H1 (cell line): Measurements from ENCODE around the gene CABCOCO1. TPM values are rescaled to one million over a fixed set of nuclear protein-coding genes. Genes with fewer than 3 reads are reported as not detected.

ENCODE experiments used
- CTCF ChIA-PET: fragments of 300-600 bp; sonication (Branson Sonifier 250); formaldehyde crosslinking; loops from one replicate; lab custom pipeline; 2021; ENCODE audit not compliant: partially characterized antibody; lab: Charles Lee
- POLR2A ChIA-PET: fragments of 300-600 bp; sonication (Branson Sonifier 250); formaldehyde crosslinking; loops from one replicate; lab custom pipeline; 2021; ENCODE audit warnings: inconsistent platforms; ENCODE audit not compliant: partially characterized antibody; lab: Charles Lee
- DNase-seq, 2 experiments: peaks; one replicate each; pipeline versions ENCODE4 v3.0.0 to v3.0.0-alpha.2; 2010 to 2022; ENCODE audit warnings: low spot score in 2 of 2, low read depth in 1 of 2, mixed read lengths in 1 of 2
- FAIRE-seq: peaks from 2 replicates; lab custom pipeline; 2011; peaks lifted over from hg19 to GRCh38; lab: Jason Lieb, UNC
- H2AFZ ChIP-seq: 2 replicates; pipeline ENCODE4 v1.8.1; 2012; ENCODE audit warnings: low read length, inconsistent platforms
- H2AK5ac ChIP-seq: 2 replicates; pipeline ENCODE4 v1.6.1; 2013; ENCODE audit warnings: low read depth, low read length
- H2BK120ac ChIP-seq: replicated peaks from 2 replicates; pipeline ENCODE3; 2013; ENCODE audit warnings: low read depth, low read length, inconsistent platforms
- H2BK12ac ChIP-seq: 2 replicates; pipeline ENCODE4 v1.6.1; 2013; ENCODE audit warnings: low read depth, low read length
- H2BK15ac ChIP-seq: 2 replicates; pipeline ENCODE4 v1.6.1; 2013; ENCODE audit warnings: low read length
- H2BK20ac ChIP-seq: 2 replicates; pipeline ENCODE4 v1.6.1; 2013; ENCODE audit warnings: low read length
- H2BK5ac ChIP-seq: 2 replicates; pipeline ENCODE4 v1.6.1; 2013; ENCODE audit warnings: low read depth, low read length
- H3K14ac ChIP-seq: 2 replicates; pipeline ENCODE4 v1.6.1; 2013; ENCODE audit warnings: inconsistent platforms; ENCODE audit not compliant: insufficient read length
- H3K18ac ChIP-seq: 2 replicates; pipeline ENCODE4 v1.6.1; 2013; ENCODE audit warnings: low read length; ENCODE audit errors: extremely low read depth
- H3K23ac ChIP-seq: 2 replicates; pipeline ENCODE4 v1.6.1; 2013; ENCODE audit warnings: inconsistent platforms; ENCODE audit not compliant: insufficient read length
- H3K23me2 ChIP-seq: 2 replicates; pipeline ENCODE4 v1.6.1; 2013; ENCODE audit warnings: low read depth, low read length
- H3K27ac ChIP-seq: 2 replicates; pipeline ENCODE4 v1.6.1; 2011; ENCODE audit warnings: low read depth, low read length, inconsistent platforms
- H3K27me3 ChIP-seq, 4 experiments: replicated peaks in 1 of 4; 1 replicate in 1 of 4; 2 replicates in 3 of 4; pipeline versions ENCODE4 v1.6.1 to v1.8.1; 2011 to 2013; ENCODE audit warnings: low read length in 3 of 4, mild to moderate bottlenecking in 3 of 4, inconsistent platforms in 2 of 4, mixed read lengths in 2 of 4, moderate library complexity in 1 of 4; ENCODE audit not compliant: control insufficient read depth in 3 of 4, insufficient read depth in 3 of 4; ENCODE audit errors: extremely low read depth in 1 of 4
- H3K36me3 ChIP-seq, 4 experiments: 2 replicates each; pipeline versions ENCODE4 v1.6.1 to v1.8.1; 2011 to 2013; ENCODE audit warnings: mild to moderate bottlenecking in 4 of 4, low read length in 3 of 4, moderate library complexity in 2 of 4, control low read depth in 1 of 4, inconsistent platforms in 1 of 4; ENCODE audit not compliant: insufficient read depth in 4 of 4, control insufficient read depth in 2 of 4
- H3K4ac ChIP-seq: replicated peaks from 2 replicates; pipeline ENCODE3; 2013; ENCODE audit warnings: low read length, low read depth, mixed read lengths, inconsistent platforms; ENCODE audit not compliant: insufficient read length
- H3K4me1 ChIP-seq, 4 experiments: replicated peaks in 1 of 4; 1 replicate in 1 of 4; 2 replicates in 3 of 4; pipeline versions ENCODE4 v1.6.1 to v1.8.1; 2011 to 2013; ENCODE audit warnings: low read length in 3 of 4, inconsistent platforms in 2 of 4, mixed read lengths in 1 of 4; ENCODE audit not compliant: insufficient read depth in 4 of 4, control insufficient read depth in 3 of 4
- H3K4me2 ChIP-seq, 2 experiments: 2 replicates each; pipeline versions ENCODE4 v1.6.1 to v1.8.1; 2011 to 2013; ENCODE audit warnings: low read depth in 2 of 2, low read length in 2 of 2, control low read depth in 1 of 2, inconsistent platforms in 1 of 2, mild to moderate bottlenecking in 1 of 2; ENCODE audit not compliant: insufficient read depth in 1 of 2
- H3K4me3 ChIP-seq, 4 experiments: fragments of 200-600, 300-600 bp in 1 of 4; sonication (generic), shearing (Covaris generic), sonication (Bioruptor Twin) in 1 of 4; 2 replicates each; pipeline versions ENCODE4 v1.5.1 to v1.8.1; 2011 to 2016; ENCODE audit warnings: low read length in 4 of 4, low read depth in 3 of 4, control low read depth in 2 of 4, inconsistent platforms in 2 of 4, mild to moderate bottlenecking in 2 of 4, mixed read lengths in 1 of 4, moderate library complexity in 1 of 4; ENCODE audit not compliant: insufficient read depth in 2 of 4; ENCODE audit errors: extremely low read depth in 1 of 4
- H3K56ac ChIP-seq: replicated peaks from 2 replicates; pipeline ENCODE3; 2013; ENCODE audit warnings: low read depth, mild to moderate bottlenecking, mixed read lengths, low read length, inconsistent platforms; ENCODE audit not compliant: insufficient read length
- H3K79me1 ChIP-seq: 2 replicates; pipeline ENCODE4 v1.6.1; 2013; ENCODE audit warnings: low read depth, low read length, control low read depth
- H3K79me2 ChIP-seq, 2 experiments: 2 replicates each; pipeline versions ENCODE4 v1.6.1 to v1.8.1; 2012 to 2013; ENCODE audit warnings: low read length in 2 of 2, mild to moderate bottlenecking in 2 of 2, inconsistent platforms in 1 of 2; ENCODE audit not compliant: insufficient read depth in 2 of 2, control insufficient read depth in 1 of 2
- H3K9ac ChIP-seq, 4 experiments: replicated peaks in 1 of 4; 1 replicate in 1 of 4; 2 replicates in 3 of 4; pipeline versions ENCODE4 v1.6.1 to v1.8.1; 2011 to 2013; ENCODE audit warnings: low read depth in 3 of 4, low read length in 3 of 4, control low read depth in 2 of 4, mild to moderate bottlenecking in 2 of 4, moderate library complexity in 2 of 4, inconsistent platforms in 1 of 4; ENCODE audit errors: extremely low read depth in 1 of 4
- H3K9me3 ChIP-seq, 2 experiments: 2 replicates each; pipeline versions ENCODE4 v1.6.1 to v1.8.1; 2012 to 2013; ENCODE audit warnings: mild to moderate bottlenecking in 2 of 2, moderate library complexity in 2 of 2, control low read depth in 1 of 2, inconsistent platforms in 1 of 2, low read depth in 1 of 2, low read length in 1 of 2, mixed read lengths in 1 of 2; ENCODE audit not compliant: insufficient read depth in 2 of 2
- H4K20me1 ChIP-seq, 2 experiments: replicated peaks in 1 of 2; 2 replicates each; pipeline versions ENCODE3 to v1.8.1; 2011 to 2013; ENCODE audit warnings: inconsistent platforms in 2 of 2, low read length in 2 of 2, mild to moderate bottlenecking in 1 of 2; ENCODE audit not compliant: insufficient read depth in 2 of 2, control insufficient read depth in 1 of 2
- H4K5ac ChIP-seq: 2 replicates; pipeline ENCODE4 v1.6.1; 2013; ENCODE audit warnings: low read length, low read depth, mixed read lengths, inconsistent platforms; ENCODE audit not compliant: insufficient read length
- H4K8ac ChIP-seq: 2 replicates; pipeline ENCODE4 v1.8.0; 2013; ENCODE audit warnings: mild to moderate bottlenecking, moderate library complexity, low read length, inconsistent platforms; ENCODE audit not compliant: insufficient read depth; ENCODE audit errors: extremely low read depth
- H4K91ac ChIP-seq: replicated peaks from 2 replicates; pipeline ENCODE3; 2013; ENCODE audit warnings: low read length, mixed read lengths, inconsistent platforms; ENCODE audit not compliant: insufficient read length
- CBX8 ChIP-seq: fragments of 300-800, 300-1000 bp; sonication (generic); IDR thresholded peaks from 2 replicates; pipeline ENCODE4 v1.7.1; 2016; ENCODE audit warnings: low read depth, low read length, borderline replicate concordance
- EZH2 ChIP-seq: fragments of 200-600 bp; sonication (generic); IDR thresholded peaks from 2 replicates; pipeline ENCODE4 v1.7.1; 2012; ENCODE audit warnings: low read depth, mild to moderate bottlenecking, moderate library complexity, low read length, inconsistent platforms; ENCODE audit not compliant: severe bottlenecking
- MAFK ChIP-seq: IDR thresholded peaks from 2 replicates; pipeline ENCODE4 v1.6.1; 2012; ENCODE audit warnings: low read depth, mild to moderate bottlenecking, improper control_type of control experiment, low read length
- NANOG ChIP-seq: IDR thresholded peaks from 2 replicates; pipeline ENCODE4 v1.6.1; 2011; ENCODE audit warnings: low read length, low read depth, mild to moderate bottlenecking, inconsistent platforms; ENCODE audit not compliant: insufficient read depth, poor library complexity, severe bottlenecking
- WGBS, 2 experiments: shearing (Covaris generic) in 1 of 2; methylation state at CpG; one replicate each; pipeline versions ENCODE4 v1.1.6 to v1.1.7; 2013 to 2015; ENCODE audit warnings: low lambda C conversion rate in 2 of 2, mixed read lengths in 2 of 2, inconsistent platforms in 1 of 2, low coverage in 1 of 2, missing lambda C conversion rate in 1 of 2; ENCODE audit not compliant: insufficient replicate concordance in 2 of 2, insufficient coverage in 1 of 2, insufficient read length in 1 of 2; ENCODE audit errors: extremely low coverage in 1 of 2, missing lambda C conversion rate in 1 of 2; 5-methylcytosine and 5-hydroxymethylcytosine counted together
- polyA plus RNA-seq, 7 experiments: library from polyadenylated mRNA; depleted of rRNA in 3 of 7; stranded (reverse) in 5 of 7; unstranded in 2 of 7; fragments of >200 nt in 5 of 7; fragments of 200-250 nt in 2 of 7; gene quantifications; 1 replicate in 5 of 7; 2 replicates in 1 of 7; 4 replicates in 1 of 7; pipeline versions ENCODE4 v1.2.1 to v1.2.3, GENCODE V29; 2011 to 2013; ENCODE audit warnings: missing spikeins in 2 of 7, mixed read lengths in 2 of 7
- total RNA-seq: library from RNA; stranded (reverse); fragmentation: NEBNext Ultra II Directional; extraction: Animal tissue kit (Norgen Biotek cat#: 25700); gene quantifications from 2 replicates; pipeline ENCODE4 v1.2.1, GENCODE V29; 2021

The CABCOCO1 gene
- total and polyA plus RNA-seq, 2 of the 8 experiments (the other 6 are each of a cell fraction or from before 2014, with no cell fraction given) = not detected

- Histone ChIP-seq H2BK15ac (no peak overlapping the region), H3K79me1 (no peaks in the 10 kb centered on the region), H2BK12ac (no peak overlapping the region), H2AFZ (no peak overlapping the region), H3K27ac (no peak overlapping the region), H3K4me1 (peaks cover 0 to 2% (median 0%) of the 10 kb centered on the region in 4 experiments; a peak in 1 of 7 replicates), H3K79me2 (no peaks in the 10 kb centered on the region), H3K36me3 (no peaks in the 10 kb centered on the region), H2BK5ac (no peak overlapping the region), H4K91ac (no peak overlapping the region), H3K4me2 (no peak overlapping the region; a peak in 1 of 4 replicates), H3K23ac (no peak overlapping the region), H3K9ac (no peak overlapping the region), H4K5ac (no peak overlapping the region), H2BK20ac (no peak overlapping the region), H3K27me3 (no peaks in the 10 kb centered on the region), H3K4me3 (no peak overlapping the region), H4K20me1 (no peaks in the 10 kb centered on the region), H3K14ac (no peak overlapping the region), H3K18ac (no peak overlapping the region), H2AK5ac (no peak overlapping the region), H3K23me2 (no peaks in the 10 kb centered on the region), H4K8ac (no peak overlapping the region), H2BK120ac (no peak overlapping the region), H3K56ac (no peak overlapping the region), H3K4ac (no peak overlapping the region), H3K9me3 (no peaks in the 10 kb centered on the region)
- ChIA-PET POLR2A (no interaction called here), CTCF (interaction anchor here (0.9 to 1.6 kb wide), 3 partner anchors 17 to 56 kb away, joined by 3 to 6 read pairs (median 3); no protein-coding TSS in a partner anchor)
- no peak for DNase-seq
- TF ChIP-seq NANOG (no peak), CBX8 (no peak), MAFK (peak; percentile 82), EZH2 (no peak)
- no peak for FAIRE-seq
- WGBS, 2 experiments = 78% methylated on average over 6 of the region's 6 CpGs; no CpG with 5 or more reads in 1 of the 2 experiments
Measured at GRCh38 chr10:61779276-61779675, 116.5 kb downstream of the CABCOCO1 start.
